ENCODE data around the gene TFE3.

- TF ChIP-seq POLR2A (IDR thresholded peaks at IDR 0.05) (no peak), CTCF (IDR thresholded peaks at IDR 0.05) (no peak)
Observed at GRCh38 chrX:49069038-49069437, 25.9 kb upstream of the TFE3 start.

Data from uterus (tissue), 2 donors.